ENCODE results near the gene EXOC6. TPM values are rescaled to one million over a fixed set of nuclear protein-coding genes. Genes with fewer than 3 reads are reported as not detected.

The EXOC6 gene
- total and polyA plus RNA-seq, 4 experiments from 2014 or later = 4.3 to 11.4 (median 10.9) TPM

- Mint-ChIP-seq H3K9me3 (no peaks in the 10 kb centered on the region), H3K27ac (no peak overlapping the region), H3K36me3 (peaks cover 16 to 37% of the 10 kb centered on the region in 2 donors), H3K27me3 (no peaks in the 10 kb centered on the region), H3K4me3 (no peak overlapping the region), H3K4me1 (peaks cover 0 to 1% (median 0%) of the 10 kb centered on the region in 4 donors)
- ChIA-PET POLR2A (ENCODE audit: partially characterized antibody) (no interaction called here), CTCF (ENCODE audit: partially characterized antibody) (no interaction called here)
- Histone ChIP-seq H3K27ac (ENCODE audit: low read depth, low read length) (no peak overlapping the region), H3K27me3 (ENCODE audit: insufficient read depth, low read length) (no peaks in the 10 kb centered on the region), H3K9me3 (ENCODE audit: control insufficient read depth in 1 of 2, low read length in 2 of 2) (no peaks in the 10 kb centered on the region), H3K4me1 (ENCODE audit: insufficient read depth, low read length) (no peaks in the 10 kb centered on the region), H3K36me3 (ENCODE audit: insufficient read depth, low read length) (no peaks in the 10 kb centered on the region), H3K4me3 (ENCODE audit: low read length in 2 of 2) (no peak overlapping the region)
- intact Hi-C loops (cut with micrococcal nuclease) = no loop called here
- DNase-seq = no peak
Observed at GRCh38 chr10:93027508-93027907, 179.2 kb downstream of the EXOC6 start.

- no peak for DNase-seq
- H3K27ac Mint-ChIP-seq = no peak overlapping the region
- intact Hi-C loops (cut with micrococcal nuclease) = no loop called here
- H3K4me1 Mint-ChIP-seq = peaks cover 0 to 1% (median 0%) of the 10 kb centered on the region in 4 donors
- no peaks in the 10 kb centered on the region for H3K27me3 ChIP-seq (ENCODE audit: insufficient read depth, low read length)
- peaks cover 16 to 35% of the 10 kb centered on the region in 2 donors for H3K36me3 Mint-ChIP-seq
- H3K27me3 Mint-ChIP-seq = no peaks in the 10 kb centered on the region
- ChIA-PET POLR2A (ENCODE audit: partially characterized antibody) (no interaction called here), CTCF (ENCODE audit: partially characterized antibody) (no interaction called here)
- no peak overlapping the region for H3K4me3 Mint-ChIP-seq
- H3K9me3 ChIP-seq (ENCODE audit: control insufficient read depth in 1 of 2, low read length in 2 of 2) = no peaks in the 10 kb centered on the region
- no peaks in the 10 kb centered on the region for H3K36me3 ChIP-seq (ENCODE audit: insufficient read depth, low read length)
- H3K27ac ChIP-seq (ENCODE audit: low read depth, low read length) = no peak overlapping the region
- no peak overlapping the region for H3K4me3 ChIP-seq (ENCODE audit: low read length in 2 of 2)
- H3K4me1 ChIP-seq (ENCODE audit: insufficient read depth, low read length) = no peaks in the 10 kb centered on the region
- no peaks in the 10 kb centered on the region for H3K9me3 Mint-ChIP-seq
Observed at GRCh38 chr10:93028883-93029282, 180.6 kb downstream of the EXOC6 start.

GRCh38 chr10:93030409-93030808 lies 182.1 kb downstream of the EXOC6 start:
- no peaks in the 10 kb centered on the region for H3K27me3 Mint-ChIP-seq
- DNase-seq = no peak
- H3K9me3 ChIP-seq (ENCODE audit: control insufficient read depth in 1 of 2, low read length in 2 of 2) = no peaks in the 10 kb centered on the region
- H3K4me1 Mint-ChIP-seq = no peaks in the 10 kb centered on the region
- H3K4me3 Mint-ChIP-seq = no peak overlapping the region
- peaks cover 14 to 37% of the 10 kb centered on the region in 2 donors for H3K36me3 Mint-ChIP-seq
- no peaks in the 10 kb centered on the region for H3K27me3 ChIP-seq (ENCODE audit: insufficient read depth, low read length)
- intact Hi-C loops (cut with micrococcal nuclease) = no loop called here
- no peaks in the 10 kb centered on the region for H3K9me3 Mint-ChIP-seq
- no peak overlapping the region for H3K27ac Mint-ChIP-seq
- H3K4me3 ChIP-seq (ENCODE audit: low read length in 2 of 2) = no peak overlapping the region
- H3K27ac ChIP-seq (ENCODE audit: low read depth, low read length) = no peak overlapping the region
- POLR2A ChIA-PET (ENCODE audit: partially characterized antibody) = no interaction called here
- H3K36me3 ChIP-seq (ENCODE audit: insufficient read depth, low read length) = no peaks in the 10 kb centered on the region
- no peaks in the 10 kb centered on the region for H3K4me1 ChIP-seq (ENCODE audit: insufficient read depth, low read length)
- CTCF ChIA-PET (ENCODE audit: partially characterized antibody) = no interaction called here

DNA sequence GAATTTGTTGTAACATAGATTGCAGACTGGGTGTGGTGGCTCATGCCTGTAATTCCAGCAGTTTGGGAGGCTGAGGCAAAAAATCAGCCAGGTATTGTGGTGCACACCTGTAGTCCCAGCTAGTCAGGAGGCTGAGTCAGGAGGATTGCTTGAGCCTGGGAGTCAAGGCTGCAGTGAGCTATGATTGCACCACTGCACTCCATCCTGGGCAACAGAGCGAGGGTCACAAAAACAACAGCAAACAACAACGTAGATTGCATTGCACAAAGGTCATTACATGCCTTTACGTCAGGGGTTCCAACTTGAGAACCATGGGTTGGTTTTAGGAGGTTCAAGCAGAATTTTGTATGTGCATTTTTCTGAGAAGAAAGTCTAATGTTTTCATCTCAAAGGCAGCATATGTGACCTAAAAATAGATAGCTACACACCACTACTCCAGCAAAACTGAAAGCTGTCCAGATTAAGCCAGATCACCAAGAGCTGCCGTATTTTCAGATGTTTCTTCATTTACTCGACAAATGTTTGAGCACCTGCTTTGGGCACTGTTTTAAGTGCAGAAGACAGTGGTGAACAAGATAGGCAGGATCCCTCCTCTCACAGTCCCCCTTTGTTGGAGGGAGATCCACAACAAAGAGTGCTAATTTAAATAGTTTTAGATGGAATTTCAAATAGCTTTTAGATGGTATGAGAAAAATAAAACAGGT lies 183.9 kb downstream of the EXOC6 start:
- POLR2A ChIA-PET (ENCODE audit: partially characterized antibody) = no interaction called here
- Mint-ChIP-seq H3K36me3 (peaks cover 2 to 28% of the 10 kb centered on the region in 2 donors), H3K4me1 (no peaks in the 10 kb centered on the region), H3K4me3 (no peak overlapping the region), H3K9me3 (no peaks in the 10 kb centered on the region), H3K27me3 (no peaks in the 10 kb centered on the region), H3K27ac (peak overlapping the region in 1 of 7 donors; percentile 69)
- Histone ChIP-seq H3K27ac (ENCODE audit: low read depth, low read length) (no peak overlapping the region), H3K36me3 (ENCODE audit: insufficient read depth, low read length) (no peaks in the 10 kb centered on the region), H3K27me3 (ENCODE audit: insufficient read depth, low read length) (no peaks in the 10 kb centered on the region), H3K9me3 (ENCODE audit: control insufficient read depth in 1 of 2, low read length in 2 of 2) (no peaks in the 10 kb centered on the region), H3K4me1 (ENCODE audit: insufficient read depth, low read length) (no peaks in the 10 kb centered on the region), H3K4me3 (ENCODE audit: low read length in 2 of 2) (no peak overlapping the region)
- CTCF ChIA-PET (ENCODE audit: partially characterized antibody) = interaction anchor here (0.7 kb wide), 1 partner anchor 1152 kb away, joined by 3 read pairs; no protein-coding TSS in a partner anchor
- DNase-seq = no peak
- intact Hi-C loops (cut with micrococcal nuclease) = no loop called here

DNA sequence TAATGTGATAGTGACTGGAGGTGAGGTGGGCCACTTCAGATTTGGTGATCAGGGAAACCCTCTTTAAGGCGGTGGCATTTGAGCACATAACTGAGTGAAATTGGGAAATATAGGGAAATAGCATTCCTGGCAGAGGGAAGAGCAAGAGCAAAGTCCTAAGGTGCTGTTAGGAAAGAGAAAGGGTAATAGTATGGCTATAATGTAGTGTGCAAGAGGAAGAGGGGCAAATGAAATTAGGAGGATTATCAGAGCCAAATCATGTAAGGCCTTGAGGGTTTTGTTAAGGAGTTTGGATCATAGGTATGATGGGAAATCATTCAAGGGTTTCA lies 184.5 kb downstream of the EXOC6 start:
- no peaks in the 10 kb centered on the region for H3K36me3 ChIP-seq (ENCODE audit: insufficient read depth, low read length)
- intact Hi-C loops (cut with micrococcal nuclease) = no loop called here
- POLR2A ChIA-PET (ENCODE audit: partially characterized antibody) = no interaction called here
- H3K27ac ChIP-seq (ENCODE audit: low read depth, low read length) = no peak overlapping the region
- H3K4me1 ChIP-seq (ENCODE audit: insufficient read depth, low read length) = no peaks in the 10 kb centered on the region
- H3K9me3 ChIP-seq (ENCODE audit: control insufficient read depth in 1 of 2, low read length in 2 of 2) = no peaks in the 10 kb centered on the region
- no peak overlapping the region for H3K4me3 Mint-ChIP-seq
- no peaks in the 10 kb centered on the region for H3K27me3 ChIP-seq (ENCODE audit: insufficient read depth, low read length)
- no peaks in the 10 kb centered on the region for H3K9me3 Mint-ChIP-seq
- peak overlapping the region in 2 of 7 donors; percentile 0 to 37 for H3K27ac Mint-ChIP-seq
- no peaks in the 10 kb centered on the region for H3K4me1 Mint-ChIP-seq
- no peak for DNase-seq
- H3K4me3 ChIP-seq (ENCODE audit: low read length in 2 of 2) = no peak overlapping the region
- no peaks in the 10 kb centered on the region for H3K27me3 Mint-ChIP-seq
- peaks cover 2 to 23% of the 10 kb centered on the region in 2 donors for H3K36me3 Mint-ChIP-seq
- CTCF ChIA-PET (ENCODE audit: partially characterized antibody) = no interaction called here

DNA sequence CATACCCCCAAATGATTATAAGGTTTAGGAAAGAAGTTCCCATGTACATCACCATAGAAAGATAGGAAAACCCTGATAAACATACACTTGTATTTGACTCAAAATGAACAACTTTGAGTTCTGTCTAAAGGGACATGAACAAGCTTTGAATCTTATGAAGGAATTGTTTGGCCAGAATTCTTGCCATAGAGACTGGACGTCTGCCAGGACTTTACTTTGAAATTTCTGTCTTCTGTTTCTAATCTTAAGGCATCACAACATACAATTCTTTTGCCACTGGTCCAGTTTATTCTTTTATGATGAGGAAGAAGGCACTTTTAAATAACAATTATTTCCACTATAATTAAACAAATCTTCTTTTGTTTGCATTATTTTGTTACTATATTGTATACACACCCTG lies 186.1 kb downstream of the EXOC6 start:
- Histone ChIP-seq H3K27ac (ENCODE audit: low read depth, low read length) (no peak overlapping the region), H3K4me1 (ENCODE audit: insufficient read depth, low read length) (no peaks in the 10 kb centered on the region), H3K36me3 (ENCODE audit: insufficient read depth, low read length) (no peaks in the 10 kb centered on the region), H3K4me3 (ENCODE audit: low read length in 2 of 2) (no peak overlapping the region), H3K9me3 (ENCODE audit: control insufficient read depth in 1 of 2, low read length in 2 of 2) (no peaks in the 10 kb centered on the region), H3K27me3 (ENCODE audit: insufficient read depth, low read length) (no peaks in the 10 kb centered on the region)
- Mint-ChIP-seq H3K36me3 (peaks cover 0 to 16% of the 10 kb centered on the region in 2 donors), H3K27me3 (no peaks in the 10 kb centered on the region), H3K4me3 (no peak overlapping the region), H3K4me1 (no peaks in the 10 kb centered on the region), H3K9me3 (no peaks in the 10 kb centered on the region), H3K27ac (no peak overlapping the region)
- POLR2A ChIA-PET (ENCODE audit: partially characterized antibody) = no interaction called here
- no peak for DNase-seq
- CTCF ChIA-PET (ENCODE audit: partially characterized antibody) = interaction anchor here (0.7 to 1.5 kb wide), 2 partner anchors 46 to 121 kb away, joined by 3 read pairs; no protein-coding TSS in a partner anchor
- intact Hi-C loops (cut with micrococcal nuclease) = no loop called here

DNA sequence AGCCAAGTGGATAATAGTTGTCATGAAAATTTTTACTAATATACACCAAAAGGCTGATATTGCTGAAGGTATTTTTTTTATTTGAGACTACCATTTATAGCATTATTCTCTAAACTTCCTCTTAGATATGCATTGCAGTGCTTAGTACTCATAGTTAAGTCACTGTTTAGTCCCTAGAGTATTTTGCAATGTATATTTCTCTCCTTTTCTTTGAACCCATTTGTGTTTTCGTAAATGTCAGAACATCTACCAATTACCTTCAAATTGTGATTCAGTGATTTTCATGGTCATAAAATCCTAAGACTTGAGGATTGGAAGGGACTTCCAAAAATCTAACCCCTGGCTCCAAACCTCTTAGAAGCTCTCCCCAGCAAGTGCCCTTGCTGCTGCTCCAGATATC lies 190.8 kb downstream of the EXOC6 start:
- ChIA-PET CTCF (ENCODE audit: partially characterized antibody) (interaction anchor here (1.6 kb wide), 1 partner anchor 41 kb away, joined by 4 read pairs; no protein-coding TSS in a partner anchor), POLR2A (ENCODE audit: partially characterized antibody) (no interaction called here)
- H3K4me3 Mint-ChIP-seq = no peak overlapping the region
- no peaks in the 10 kb centered on the region for H3K9me3 Mint-ChIP-seq
- H3K27me3 Mint-ChIP-seq = no peaks in the 10 kb centered on the region
- intact Hi-C loops (cut with micrococcal nuclease) = loop anchor here (1.0 kb wide), 1 partner anchor 8 kb away; no protein-coding TSS in a partner anchor
- H3K36me3 ChIP-seq (ENCODE audit: insufficient read depth, low read length) = no peaks in the 10 kb centered on the region
- no peaks in the 10 kb centered on the region for H3K9me3 ChIP-seq (ENCODE audit: control insufficient read depth in 1 of 2, low read length in 2 of 2)
- no peaks in the 10 kb centered on the region for H3K4me1 Mint-ChIP-seq
- H3K27ac ChIP-seq (ENCODE audit: low read depth, low read length) = no peak overlapping the region
- no peak for DNase-seq
- H3K36me3 Mint-ChIP-seq = peaks cover 2 to 40% of the 10 kb centered on the region in 2 donors
- H3K27me3 ChIP-seq (ENCODE audit: insufficient read depth, low read length) = no peaks in the 10 kb centered on the region
- H3K27ac Mint-ChIP-seq = no peak overlapping the region
- H3K4me1 ChIP-seq (ENCODE audit: insufficient read depth, low read length) = no peaks in the 10 kb centered on the region
- no peak overlapping the region for H3K4me3 ChIP-seq (ENCODE audit: low read length in 2 of 2)
